Chondrocyte (in vitro differentiated cells): Measurements from ENCODE around the gene C11orf58. TPM values are rescaled to one million over a fixed set of nuclear protein-coding genes. Genes with fewer than 3 reads are reported as not detected.

Source experiments
- DNase-seq: peaks from one replicate; pipeline ENCODE4 v3.0.0; 2021; ENCODE audit warnings: mixed read lengths, low spot score
- H3K27ac Mint-ChIP-seq: one replicate; pipeline ENCODE4 v1.8.0; 2021; ENCODE audit warnings: mild to moderate bottlenecking, moderate library complexity, mixed read lengths; ENCODE audit not compliant: unreplicated experiment
- H3K27me3 Mint-ChIP-seq: 2 replicates; pipeline ENCODE4 v1.8.0; 2021; ENCODE audit warnings: low read depth, mixed read lengths
- H3K36me3 Mint-ChIP-seq: 2 replicates; pipeline ENCODE4 v1.8.0; 2021; ENCODE audit warnings: low read depth, mixed read lengths
- H3K4me1 Mint-ChIP-seq: 2 replicates; pipeline ENCODE4 v1.8.0; 2021; ENCODE audit warnings: low read depth, mild to moderate bottlenecking, mixed read lengths
- H3K4me3 Mint-ChIP-seq: one replicate; pipeline ENCODE4 v1.8.0; 2021; ENCODE audit warnings: mild to moderate bottlenecking, moderate library complexity, mixed read lengths; ENCODE audit not compliant: unreplicated experiment
- H3K9me3 Mint-ChIP-seq: 2 replicates; pipeline ENCODE4 v1.8.0; 2021; ENCODE audit warnings: low read depth, mixed read lengths
- total RNA-seq: library from RNA; stranded (reverse); gene quantifications from 3 replicates; pipeline ENCODE4 v1.2.1, GENCODE V29; 2021
- TF ChIP-seq, protein P1 (sequence below): fragments of 200-600 bp; sonication (generic); IDR thresholded peaks from 2 replicates; pipeline ENCODE4 v1.5.0; 2021; ENCODE audit warnings: antibody characterized with exemption, mild to moderate bottlenecking, moderate library complexity

C11orf58 gene
- total RNA-seq, 1 donor from 2014 or later, result 116 TPM

DNA sequence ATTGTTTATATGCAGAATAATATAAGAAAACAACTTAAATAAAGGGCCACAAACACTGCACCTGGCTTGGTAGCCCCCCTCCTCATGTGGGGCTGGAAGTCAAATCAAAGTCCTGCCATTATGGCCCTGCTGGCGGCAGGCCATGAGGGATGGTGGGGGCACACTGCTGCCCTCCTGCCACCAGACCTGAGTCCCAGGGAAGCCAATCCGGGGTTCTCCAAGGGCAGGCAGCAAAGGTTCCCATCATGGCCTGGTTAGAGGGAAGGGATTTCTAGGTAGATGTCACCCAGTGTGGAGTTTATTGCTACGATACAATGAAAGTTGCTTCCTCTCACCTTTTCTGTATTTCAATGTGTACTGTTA lies 39.1 kb downstream of the C11orf58 start:
- no peaks in the 10 kb centered on the region for H3K36me3 Mint-ChIP-seq
- H3K27ac Mint-ChIP-seq, result no peak overlapping the region
- no peaks in the 10 kb centered on the region for H3K9me3 Mint-ChIP-seq
- H3K4me3 Mint-ChIP-seq, result no peak overlapping the region
- TF ChIP-seq, protein P1, sequence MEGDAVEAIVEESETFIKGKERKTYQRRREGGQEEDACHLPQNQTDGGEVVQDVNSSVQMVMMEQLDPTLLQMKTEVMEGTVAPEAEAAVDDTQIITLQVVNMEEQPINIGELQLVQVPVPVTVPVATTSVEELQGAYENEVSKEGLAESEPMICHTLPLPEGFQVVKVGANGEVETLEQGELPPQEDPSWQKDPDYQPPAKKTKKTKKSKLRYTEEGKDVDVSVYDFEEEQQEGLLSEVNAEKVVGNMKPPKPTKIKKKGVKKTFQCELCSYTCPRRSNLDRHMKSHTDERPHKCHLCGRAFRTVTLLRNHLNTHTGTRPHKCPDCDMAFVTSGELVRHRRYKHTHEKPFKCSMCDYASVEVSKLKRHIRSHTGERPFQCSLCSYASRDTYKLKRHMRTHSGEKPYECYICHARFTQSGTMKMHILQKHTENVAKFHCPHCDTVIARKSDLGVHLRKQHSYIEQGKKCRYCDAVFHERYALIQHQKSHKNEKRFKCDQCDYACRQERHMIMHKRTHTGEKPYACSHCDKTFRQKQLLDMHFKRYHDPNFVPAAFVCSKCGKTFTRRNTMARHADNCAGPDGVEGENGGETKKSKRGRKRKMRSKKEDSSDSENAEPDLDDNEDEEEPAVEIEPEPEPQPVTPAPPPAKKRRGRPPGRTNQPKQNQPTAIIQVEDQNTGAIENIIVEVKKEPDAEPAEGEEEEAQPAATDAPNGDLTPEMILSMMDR, result peak; percentile 3
- DNase-seq, result no peak
- H3K27me3 Mint-ChIP-seq, result peaks cover 2% of the 10 kb centered on the region
- no peaks in the 10 kb centered on the region for H3K4me1 Mint-ChIP-seq

DNA sequence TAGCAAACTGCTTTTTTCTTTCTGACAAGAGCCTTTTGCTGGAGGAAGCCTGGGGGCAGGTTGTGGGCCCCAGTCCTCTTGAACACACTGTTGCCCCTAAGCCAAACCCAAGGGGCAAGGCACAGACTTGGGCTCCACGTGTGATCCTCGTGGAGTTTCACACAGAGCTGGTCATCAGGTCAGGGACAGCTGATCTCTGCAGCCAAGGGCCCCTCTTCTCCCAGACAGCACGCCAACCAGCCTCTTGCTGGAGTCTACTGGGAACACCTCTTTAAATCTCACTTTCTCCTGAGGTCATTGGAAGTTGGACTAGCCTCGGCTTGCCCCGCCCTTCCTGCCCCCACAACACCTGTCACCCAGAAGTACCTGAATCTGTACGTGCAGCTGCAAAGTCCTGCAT lies 39.8 kb downstream of the C11orf58 start:
- no peak overlapping the region for H3K4me3 Mint-ChIP-seq
- TF ChIP-seq, protein P1, result no peak
- no peaks in the 10 kb centered on the region for H3K4me1 Mint-ChIP-seq
- peaks cover under 1% of the 10 kb centered on the region for H3K27me3 Mint-ChIP-seq
- no peaks in the 10 kb centered on the region for H3K36me3 Mint-ChIP-seq
- H3K9me3 Mint-ChIP-seq, result no peaks in the 10 kb centered on the region
- no peak for DNase-seq
- H3K27ac Mint-ChIP-seq, result no peak overlapping the region

DNA sequence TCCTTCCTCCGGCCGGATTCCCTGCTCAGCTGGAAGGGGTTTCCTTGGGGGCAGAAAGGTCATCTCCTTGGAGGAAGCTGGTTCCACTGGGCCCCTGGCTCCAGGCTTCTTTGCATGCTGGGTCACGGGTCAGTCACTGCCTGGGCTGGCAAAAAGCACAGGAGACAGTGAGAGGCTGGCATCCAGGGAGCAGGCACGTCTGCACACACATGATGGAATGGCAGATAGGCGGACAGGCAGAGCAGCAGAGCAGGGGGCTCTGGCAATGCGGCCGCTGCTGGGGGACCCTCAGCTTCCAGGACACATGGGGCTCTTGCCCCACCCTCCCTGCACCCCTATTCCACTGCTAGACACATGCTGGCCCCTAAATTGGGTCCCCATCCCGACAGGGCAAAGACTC lies 40.4 kb downstream of the C11orf58 start:
- Mint-ChIP-seq H3K36me3 (no peaks in the 10 kb centered on the region), H3K4me3 (no peak overlapping the region), H3K27me3 (no peaks in the 10 kb centered on the region), H3K27ac (no peak overlapping the region), H3K9me3 (no peaks in the 10 kb centered on the region), H3K4me1 (no peaks in the 10 kb centered on the region)
- TF ChIP-seq, protein P1, result no peak
- DNase-seq, result no peak

DNA sequence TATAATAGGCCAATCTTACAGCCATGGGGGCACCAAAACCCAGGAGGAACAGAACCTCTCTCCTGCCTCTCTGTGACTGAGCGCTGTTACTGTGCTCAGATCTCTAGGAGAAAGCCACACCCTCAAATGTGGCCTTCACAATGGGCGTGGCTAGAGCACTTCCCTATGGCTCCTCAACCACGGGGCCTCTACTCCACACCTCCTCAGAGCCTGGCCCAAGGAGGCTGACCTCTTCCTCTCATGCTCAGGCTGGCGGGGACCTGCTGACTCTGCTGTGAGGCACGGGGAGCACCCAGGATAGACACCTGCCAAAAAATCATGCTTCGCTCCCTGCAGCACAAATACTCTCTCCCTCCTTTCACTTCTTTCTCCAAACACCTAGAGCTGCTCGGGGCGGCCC lies 41.0 kb downstream of the C11orf58 start:
- TF ChIP-seq, protein P1, result no peak
- no peaks in the 10 kb centered on the region for H3K9me3 Mint-ChIP-seq
- H3K27ac Mint-ChIP-seq, result no peak overlapping the region
- DNase-seq, result peak; percentile 72
- H3K4me1 Mint-ChIP-seq, result no peaks in the 10 kb centered on the region
- no peaks in the 10 kb centered on the region for H3K36me3 Mint-ChIP-seq
- H3K27me3 Mint-ChIP-seq, result no peaks in the 10 kb centered on the region
- no peak overlapping the region for H3K4me3 Mint-ChIP-seq

DNA sequence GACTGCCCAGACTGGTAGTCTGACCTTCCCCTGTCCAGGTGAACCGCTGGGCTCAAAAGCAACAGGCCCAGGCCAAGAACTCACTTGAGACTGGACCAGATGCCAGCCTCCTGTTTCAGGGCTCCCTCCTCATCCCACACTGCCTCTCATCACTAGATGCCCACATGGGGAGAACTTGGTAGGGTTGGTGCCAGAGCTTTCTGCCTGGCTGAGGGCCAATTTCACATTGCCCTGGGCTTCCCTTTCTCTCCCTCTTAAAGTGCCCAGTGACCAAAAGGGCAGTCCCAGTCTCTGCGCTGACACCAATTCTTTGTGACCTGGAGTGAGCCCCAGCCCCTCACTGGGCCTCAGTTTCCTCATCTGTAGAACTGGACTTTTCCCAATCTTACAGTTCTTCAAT lies 41.7 kb downstream of the C11orf58 start:
- DNase-seq, result no peak
- TF ChIP-seq, protein P1, result no peak
- Mint-ChIP-seq H3K4me1 (no peaks in the 10 kb centered on the region), H3K9me3 (no peaks in the 10 kb centered on the region), H3K27ac (no peak overlapping the region), H3K27me3 (no peaks in the 10 kb centered on the region), H3K4me3 (no peak overlapping the region), H3K36me3 (no peaks in the 10 kb centered on the region)
